ENCODE results near the gene RASAL2.

RASAL2 gene

GRCh38 chr1:178407655-178408054, 313.8 kb downstream of the RASAL2 start:
- DNase-seq = no peak

- no peak for DNase-seq
These were observed 315.0 kb downstream of the RASAL2 start for GRCh38 chr1:178408871-178409270.

- DNase-seq = no peak
These were observed 315.6 kb downstream of the RASAL2 start for GRCh38 chr1:178409541-178409940.

- DNase-seq = no peak
These were observed 318.0 kb downstream of the RASAL2 start for GRCh38 chr1:178411756-178412399.

GRCh38 chr1:178412400-178412770, 318.5 kb downstream of the RASAL2 start:
- DNase-seq = no peak

- no peak for DNase-seq
These were observed 324.0 kb downstream of the RASAL2 start for GRCh38 chr1:178417858-178418257.

- DNase-seq = no peak
These were observed 324.5 kb downstream of the RASAL2 start for GRCh38 chr1:178418284-178418955.

GRCh38 chr1:178434360-178434759, 340.5 kb downstream of the RASAL2 start:
- no peak for DNase-seq

GRCh38 chr1:178434899-178435435, 341.1 kb downstream of the RASAL2 start:
- DNase-seq = no peak

- no peak for DNase-seq
These were observed 343.0 kb downstream of the RASAL2 start for GRCh38 chr1:178436899-178437298.

- no peak for DNase-seq
These were observed 344.5 kb downstream of the RASAL2 start for GRCh38 chr1:178438432-178438831.

- DNase-seq = no peak
These were observed 349.0 kb downstream of the RASAL2 start for GRCh38 chr1:178442925-178443324.

GRCh38 chr1:178450871-178451270, 357.0 kb downstream of the RASAL2 start:
- no peak for DNase-seq

- DNase-seq = no peak
These were observed 357.6 kb downstream of the RASAL2 start for GRCh38 chr1:178451529-178451928.

- no peak for DNase-seq
These were observed 358.1 kb downstream of the RASAL2 start for GRCh38 chr1:178452013-178452412.

GRCh38 chr1:178456472-178456871, 362.6 kb downstream of the RASAL2 start:
- DNase-seq = no peak

- no peak for DNase-seq
These were observed 363.7 kb downstream of the RASAL2 start for GRCh38 chr1:178457651-178458050.

- DNase-seq = no peak
These were observed 364.3 kb downstream of the RASAL2 start for GRCh38 chr1:178458203-178458602.

- no peak for DNase-seq
These were observed 367.2 kb downstream of the RASAL2 start for GRCh38 chr1:178461104-178461503.

GRCh38 chr1:178461701-178462100, 367.8 kb downstream of the RASAL2 start:
- DNase-seq = no peak

GRCh38 chr1:178464141-178464540, 370.2 kb downstream of the RASAL2 start:
- DNase-seq = no peak

- no peak for DNase-seq
These were observed 370.7 kb downstream of the RASAL2 start for GRCh38 chr1:178464566-178464965.

- no peak for DNase-seq
These were observed 371.1 kb downstream of the RASAL2 start for GRCh38 chr1:178465011-178465410.

- DNase-seq = no peak
These were observed 373.9 kb downstream of the RASAL2 start for GRCh38 chr1:178467837-178468236.

Data from NCI-H2171 (cell line).